Neural progenitor cell (in vitro differentiated cells): ENCODE data around the gene PKDCC. TPM values are rescaled to one million over a fixed set of nuclear protein-coding genes. Genes with fewer than 3 reads are reported as not detected.

Source experiments
- DNase-seq: peaks from one replicate; pipeline ENCODE4 v3.0.0-alpha.2; 2016; ENCODE audit warnings: low spot score
- H2AFZ ChIP-seq: fragments of 200-600 bp; sonication (generic); replicated peaks from 2 replicates; pipeline ENCODE4 v1.6.1; 2016; ENCODE audit warnings: antibody characterized with exemption
- H3F3A ChIP-seq: fragments of 200-600 bp; sonication (generic); 2 replicates; pipeline ENCODE4 v1.6.1; 2016; ENCODE audit warnings: antibody characterized with exemption, low read depth
- H3K27ac ChIP-seq: fragments of 200-600 bp; sonication (generic); 2 replicates; pipeline ENCODE4 v1.5.1; 2016; ENCODE audit warnings: mild to moderate bottlenecking
- H3K27me3 ChIP-seq: fragments of 200-600 bp; sonication (generic); 2 replicates; pipeline ENCODE4 v1.6.1; 2016; ENCODE audit warnings: mild to moderate bottlenecking, moderate library complexity
- H3K36me3 ChIP-seq: fragments of 200-600 bp; sonication (generic); 2 replicates; pipeline ENCODE4 v1.5.1; 2016
- H3K4me1 ChIP-seq: fragments of 200-600 bp; sonication (generic); 2 replicates; pipeline ENCODE4 v1.6.1; 2016; ENCODE audit warnings: mixed run types
- H3K4me2 ChIP-seq: fragments of 200-600 bp; sonication (generic); 2 replicates; pipeline ENCODE4 v1.6.1; 2016
- H3K4me3 ChIP-seq: fragments of 200-600 bp; sonication (generic); 2 replicates; pipeline ENCODE4 v1.5.1; 2016
- H3K79me2 ChIP-seq: fragments of 200-600 bp; sonication (generic); 2 replicates; pipeline ENCODE4 v1.6.1; 2016; ENCODE audit warnings: low read depth
- H3K9ac ChIP-seq: fragments of 200-600 bp; sonication (generic); 2 replicates; pipeline ENCODE4 v1.6.1; 2016
- H3K9me3 ChIP-seq: fragments of 200-600 bp; sonication (generic); 2 replicates; pipeline ENCODE4 v1.5.1; 2016; ENCODE audit warnings: low read depth
- H4K20me1 ChIP-seq: fragments of 200-600 bp; sonication (generic); 2 replicates; pipeline ENCODE4 v1.6.1; 2016; ENCODE audit warnings: low read depth
- H3K27ac Mint-ChIP-seq: 3 replicates; pipeline ENCODE4 v1.8.0; 2021; ENCODE audit warnings: mixed read lengths
- H3K27me3 Mint-ChIP-seq: 2 replicates; pipeline ENCODE4 v1.8.0; 2022; ENCODE audit warnings: low read depth, mild to moderate bottlenecking, inconsistent platforms, moderate library complexity, mixed read lengths; ENCODE audit not compliant: insufficient read depth
- H3K36me3 Mint-ChIP-seq: 3 replicates; pipeline ENCODE4 v1.8.0; 2021; ENCODE audit warnings: mixed read lengths
- H3K4me1 Mint-ChIP-seq: 3 replicates; pipeline ENCODE4 v1.8.0; 2021; ENCODE audit warnings: mixed read lengths
- H3K4me3 Mint-ChIP-seq: 3 replicates; pipeline ENCODE4 v1.8.0; 2021; ENCODE audit warnings: mild to moderate bottlenecking, moderate library complexity, mixed read lengths
- H3K9me3 Mint-ChIP-seq: 3 replicates; pipeline ENCODE4 v1.8.0; 2020; ENCODE audit warnings: mixed read lengths
- CTCF ChIP-seq: fragments of 200-600 bp; sonication (generic); IDR thresholded peaks from 2 replicates; pipeline ENCODE4 v1.5.1; 2017; ENCODE audit warnings: antibody characterized with exemption, mild to moderate bottlenecking
- EZH2 ChIP-seq: fragments of 200-600 bp; sonication (generic); IDR thresholded peaks from 2 replicates; pipeline ENCODE4 v1.6.1; 2017; ENCODE audit warnings: antibody characterized with exemption, mild to moderate bottlenecking, moderate library complexity
- EZH2phosphoT487 ChIP-seq: fragments of 200-600 bp; sonication (generic); IDR thresholded peaks from 2 replicates; pipeline ENCODE4 v1.6.1; 2017; ENCODE audit warnings: antibody characterized with exemption
- total RNA-seq: library from RNA; depleted of rRNA; stranded (reverse); fragments of >200 nt; gene quantifications from 2 replicates; pipeline ENCODE4 v1.2.3, GENCODE V29; 2015; ENCODE audit warnings: low replicate concordance

Gene PKDCC
- total RNA-seq, 1 donor from 2014 or later, result 70.4 TPM

GRCh38 chr2:42086500-42086953 lies 38.7 kb downstream of the PKDCC start:
- Histone ChIP-seq H3K27me3 (peaks cover 12% of the 10 kb centered on the region), H3K4me3 (no peak overlapping the region), H3K4me2 (no peak overlapping the region), H3K9me3 (no peaks in the 10 kb centered on the region), H4K20me1 (no peaks in the 10 kb centered on the region), H3K9ac (no peak overlapping the region), H3K27ac (no peak overlapping the region), H3K79me2 (no peaks in the 10 kb centered on the region), H3K4me1 (peaks cover 2% of the 10 kb centered on the region), H3F3A (no peaks in the 10 kb centered on the region), H2AFZ (peak overlapping the region; percentile 60), H3K36me3 (no peaks in the 10 kb centered on the region)
- Mint-ChIP-seq H3K27ac (no peak overlapping the region), H3K4me1 (peaks cover 3% of the 10 kb centered on the region), H3K27me3 (peaks cover 24% of the 10 kb centered on the region), H3K9me3 (no peaks in the 10 kb centered on the region), H3K36me3 (no peaks in the 10 kb centered on the region), H3K4me3 (peak overlapping the region; percentile 3)
- peak; percentile 81 for TF ChIP-seq CTCF
- no peak for TF ChIP-seq EZH2phosphoT487
- TF ChIP-seq EZH2, result no peak
- peak; percentile 74 for DNase-seq

DNA sequence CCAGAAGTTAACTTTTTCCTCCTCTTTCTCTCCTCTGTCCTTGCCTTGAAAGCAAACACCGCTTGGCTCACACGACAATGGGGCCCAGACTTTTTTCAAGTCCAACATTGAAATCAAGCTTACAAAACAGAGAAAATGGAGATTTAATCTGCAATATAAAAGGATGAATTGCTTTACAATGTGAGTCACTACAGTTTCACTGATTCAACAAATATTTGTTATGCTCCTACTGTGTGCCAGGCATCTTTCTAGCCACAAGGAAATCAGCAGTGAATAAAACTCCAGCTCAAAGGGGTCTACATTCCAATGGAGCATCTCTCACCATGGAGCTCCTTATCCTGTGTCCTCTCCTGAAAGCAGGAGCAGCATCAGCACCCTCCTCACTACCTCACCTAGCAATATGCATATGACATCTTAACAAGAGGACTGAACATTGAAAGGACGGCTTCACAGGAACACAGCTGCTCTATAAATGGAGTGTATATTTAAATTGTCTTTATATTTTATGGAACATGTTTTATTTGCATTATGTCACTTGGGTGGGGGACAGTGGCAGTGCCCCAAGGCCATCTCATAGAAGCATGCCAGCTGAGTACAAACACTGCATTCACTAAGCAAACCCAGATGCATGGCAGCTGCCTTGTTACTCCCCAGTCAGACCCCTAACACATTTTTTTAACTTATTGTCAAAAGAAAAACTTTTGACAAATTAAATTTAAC lies 39.5 kb downstream of the PKDCC start:
- Histone ChIP-seq H4K20me1 (no peaks in the 10 kb centered on the region), H2AFZ (no peak overlapping the region), H3K9ac (no peak overlapping the region), H3K79me2 (no peaks in the 10 kb centered on the region), H3K4me2 (no peak overlapping the region), H3K27me3 (peaks cover 12% of the 10 kb centered on the region), H3F3A (no peaks in the 10 kb centered on the region), H3K36me3 (no peaks in the 10 kb centered on the region), H3K9me3 (no peaks in the 10 kb centered on the region), H3K4me1 (peaks cover 10% of the 10 kb centered on the region), H3K4me3 (no peak overlapping the region), H3K27ac (no peak overlapping the region)
- Mint-ChIP-seq H3K27ac (no peak overlapping the region), H3K4me1 (peaks cover 10% of the 10 kb centered on the region), H3K9me3 (no peaks in the 10 kb centered on the region), H3K4me3 (no peak overlapping the region), H3K27me3 (peaks cover 22% of the 10 kb centered on the region), H3K36me3 (no peaks in the 10 kb centered on the region)
- no peak for DNase-seq
- TF ChIP-seq CTCF (no peak), EZH2 (no peak), EZH2phosphoT487 (no peak)

DNA sequence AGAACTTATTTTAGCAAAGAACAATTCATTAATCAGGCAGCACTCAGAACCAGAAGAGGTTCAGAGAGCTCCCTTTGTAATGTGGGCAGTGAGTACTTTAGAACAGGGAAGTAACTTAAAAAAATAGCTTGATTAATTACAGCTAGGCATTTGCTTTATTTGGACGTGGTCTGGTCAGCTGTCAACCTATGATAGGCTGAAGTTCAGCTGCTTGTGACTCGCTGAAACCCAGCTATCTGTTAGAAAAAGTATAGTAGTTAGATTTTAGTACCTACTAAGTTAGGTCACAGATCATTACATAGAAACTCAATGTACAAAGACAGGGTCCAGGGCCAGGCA lies 40.0 kb downstream of the PKDCC start:
- Mint-ChIP-seq H3K27ac (no peak overlapping the region), H3K4me3 (no peak overlapping the region), H3K4me1 (peaks cover 10% of the 10 kb centered on the region), H3K27me3 (peaks cover 20% of the 10 kb centered on the region), H3K36me3 (no peaks in the 10 kb centered on the region), H3K9me3 (no peaks in the 10 kb centered on the region)
- Histone ChIP-seq H3K79me2 (no peaks in the 10 kb centered on the region), H3K9me3 (no peaks in the 10 kb centered on the region), H3K4me1 (peaks cover 15% of the 10 kb centered on the region), H2AFZ (no peak overlapping the region), H3K36me3 (no peaks in the 10 kb centered on the region), H3F3A (no peaks in the 10 kb centered on the region), H3K4me2 (no peak overlapping the region), H3K9ac (no peak overlapping the region), H4K20me1 (no peaks in the 10 kb centered on the region), H3K4me3 (no peak overlapping the region), H3K27me3 (peaks cover 12% of the 10 kb centered on the region), H3K27ac (no peak overlapping the region)
- no peak for TF ChIP-seq EZH2
- TF ChIP-seq EZH2phosphoT487, result no peak
- no peak for TF ChIP-seq CTCF
- no peak for DNase-seq
